ENCODE results near the gene SPACA9.

SPACA9 gene

DNA sequence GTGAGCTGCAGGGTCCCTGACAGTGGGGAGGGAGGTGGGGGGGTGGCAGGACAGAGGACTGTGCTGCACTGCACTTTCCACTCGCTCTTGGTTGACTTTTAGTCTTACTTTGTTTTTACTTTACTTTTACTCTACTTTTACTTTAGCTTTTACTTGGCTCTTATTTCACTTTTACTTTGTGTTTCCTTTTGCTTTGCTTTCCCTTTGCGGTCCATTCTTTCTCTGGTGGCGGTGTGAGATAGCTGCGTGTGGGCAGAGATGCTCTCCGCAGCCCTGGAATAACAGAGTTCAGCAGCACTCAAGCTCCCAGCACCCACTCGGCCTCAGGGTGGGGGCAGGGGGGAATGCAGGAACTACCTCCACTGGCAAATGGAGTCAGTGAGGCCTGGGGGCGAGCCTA lies 5.3 kb upstream of the SPACA9 start:
- WGBS (ENCODE audit: extremely low coverage, insufficient coverage, insufficient read length) = no CpG with 5 or more reads among the region's 7 CpGs
- peaks cover 2 to 3% of the 10 kb centered on the region in 2 experiments for H3K4me1 ChIP-seq (ENCODE audit: control insufficient read depth in 1 of 2, insufficient read depth in 2 of 2, low read length in 2 of 2)
- DNase-seq = no peak
- H4K8ac ChIP-seq (ENCODE audit: low read depth, low read length) = no peak overlapping the region
- no peak overlapping the region for H4K12ac ChIP-seq (ENCODE audit: low read depth, low read length)
- H3K23ac ChIP-seq (ENCODE audit: low read length) = no peak overlapping the region
- peaks cover 4% of the 10 kb centered on the region for H3K79me1 ChIP-seq (ENCODE audit: low read length)
- H3K27ac ChIP-seq (ENCODE audit: low read depth, low read length) = no peak overlapping the region
- H2BK120ac ChIP-seq (ENCODE audit: insufficient read depth, low read length, poor library complexity) = no peak overlapping the region
- no peak overlapping the region for H3K4me3 ChIP-seq (ENCODE audit: low read depth, low read length)
- peaks cover 2% of the 10 kb centered on the region for H3K79me2 ChIP-seq (ENCODE audit: control insufficient read depth, insufficient read depth, low read length, poor library complexity)
- no peaks in the 10 kb centered on the region for H3K27me3 ChIP-seq (ENCODE audit: insufficient read depth, low read length)
- H3K14ac ChIP-seq (ENCODE audit: low read length) = no peak overlapping the region
- no peaks in the 10 kb centered on the region for H3K36me3 ChIP-seq (ENCODE audit: control insufficient read depth in 1 of 2, insufficient read depth in 2 of 2, low read length in 2 of 2)
- H3K4ac ChIP-seq (ENCODE audit: low read depth, low read length) = no peak overlapping the region
- no peak overlapping the region for H3K9ac ChIP-seq (ENCODE audit: low read length)
- no peak overlapping the region for H4K91ac ChIP-seq (ENCODE audit: low read depth, low read length)
- no peak overlapping the region for H2BK5ac ChIP-seq (ENCODE audit: low read depth, low read length, poor library complexity)
- no peak overlapping the region for H3K18ac ChIP-seq (ENCODE audit: low read length)
- no peak overlapping the region for H2BK12ac ChIP-seq (ENCODE audit: low read length)
- H3K4me2 ChIP-seq (ENCODE audit: low read length) = no peak overlapping the region
- peaks cover 4% of the 10 kb centered on the region for H3K9me3 ChIP-seq (ENCODE audit: insufficient read depth, low read depth, low read length)
- no peak overlapping the region for H2AK5ac ChIP-seq (ENCODE audit: low read length)
- no peak overlapping the region for H2AFZ ChIP-seq (ENCODE audit: insufficient read depth, low read length, poor library complexity)

DNA sequence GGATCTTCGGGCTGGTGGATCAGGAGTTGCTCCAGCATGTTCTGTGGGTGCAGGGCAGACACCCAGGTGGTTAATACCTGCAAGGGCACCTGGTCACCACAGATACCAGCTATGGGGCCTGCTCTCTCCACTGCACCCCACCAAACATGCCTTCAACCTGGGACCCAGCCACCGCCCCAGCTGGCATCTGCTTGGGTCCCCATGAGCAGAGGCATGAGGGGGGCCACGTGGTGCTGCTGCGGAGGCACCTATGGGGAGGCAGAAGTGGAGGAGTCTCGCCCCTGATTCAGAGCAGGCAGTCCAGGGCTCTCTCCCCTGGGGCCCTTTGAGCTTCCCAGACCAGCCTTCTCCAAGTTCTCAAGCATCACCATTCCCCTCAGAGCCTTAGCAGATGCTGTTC lies 3.5 kb upstream of the SPACA9 start:
- Histone ChIP-seq H3K27ac (ENCODE audit: low read depth, low read length) (no peak overlapping the region), H3K18ac (ENCODE audit: low read length) (no peak overlapping the region), H3K9me3 (ENCODE audit: insufficient read depth, low read depth, low read length) (peaks cover 4% of the 10 kb centered on the region), H3K23ac (ENCODE audit: low read length) (no peak overlapping the region), H3K4ac (ENCODE audit: low read depth, low read length) (no peak overlapping the region), H2AK5ac (ENCODE audit: low read length) (no peak overlapping the region), H3K4me1 (ENCODE audit: control insufficient read depth in 1 of 2, insufficient read depth in 2 of 2, low read length in 2 of 2) (peaks cover 4 to 6% of the 10 kb centered on the region in 2 experiments), H3K9ac (ENCODE audit: low read length) (no peak overlapping the region), H4K8ac (ENCODE audit: low read depth, low read length) (no peak overlapping the region), H2BK120ac (ENCODE audit: insufficient read depth, low read length, poor library complexity) (no peak overlapping the region), H4K91ac (ENCODE audit: low read depth, low read length) (no peak overlapping the region), H4K12ac (ENCODE audit: low read depth, low read length) (no peak overlapping the region), H3K4me2 (ENCODE audit: low read length) (no peak overlapping the region), H3K36me3 (ENCODE audit: control insufficient read depth in 1 of 2, insufficient read depth in 2 of 2, low read length in 2 of 2) (no peaks in the 10 kb centered on the region), H3K27me3 (ENCODE audit: insufficient read depth, low read length) (no peaks in the 10 kb centered on the region), H3K79me2 (ENCODE audit: control insufficient read depth, insufficient read depth, low read length, poor library complexity) (peaks cover 3% of the 10 kb centered on the region), H2BK12ac (ENCODE audit: low read length) (no peak overlapping the region), H2AFZ (ENCODE audit: insufficient read depth, low read length, poor library complexity) (no peak overlapping the region), H3K4me3 (ENCODE audit: low read depth, low read length) (no peak overlapping the region), H3K79me1 (ENCODE audit: low read length) (peaks cover 6% of the 10 kb centered on the region), H3K14ac (ENCODE audit: low read length) (no peak overlapping the region), H2BK5ac (ENCODE audit: low read depth, low read length, poor library complexity) (no peak overlapping the region)
- DNase-seq = no peak
- no CpG with 5 or more reads among the region's 5 CpGs for WGBS (ENCODE audit: extremely low coverage, insufficient coverage, insufficient read length)

DNA sequence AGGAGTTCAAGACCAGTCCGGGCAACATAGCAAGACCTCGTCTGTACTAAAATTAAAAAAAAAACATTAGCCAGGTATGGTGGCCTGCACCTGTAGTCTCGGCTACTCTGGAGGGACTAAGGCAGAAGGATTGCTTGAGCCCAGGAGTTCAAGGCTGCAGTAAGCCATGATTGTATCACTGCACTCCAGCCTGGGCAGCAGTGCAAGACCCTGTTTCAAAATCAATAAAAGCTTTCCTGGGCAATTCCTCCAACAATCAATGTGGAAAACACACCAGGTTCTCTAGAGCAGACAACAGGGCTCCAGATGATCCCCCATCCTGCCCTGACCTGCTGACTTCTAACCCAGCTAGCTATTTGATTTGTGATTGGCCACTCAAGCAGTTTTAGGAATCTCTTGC lies 1.8 kb upstream of the SPACA9 start:
- H3K4me3 ChIP-seq (ENCODE audit: low read depth, low read length) = no peak overlapping the region

DNA sequence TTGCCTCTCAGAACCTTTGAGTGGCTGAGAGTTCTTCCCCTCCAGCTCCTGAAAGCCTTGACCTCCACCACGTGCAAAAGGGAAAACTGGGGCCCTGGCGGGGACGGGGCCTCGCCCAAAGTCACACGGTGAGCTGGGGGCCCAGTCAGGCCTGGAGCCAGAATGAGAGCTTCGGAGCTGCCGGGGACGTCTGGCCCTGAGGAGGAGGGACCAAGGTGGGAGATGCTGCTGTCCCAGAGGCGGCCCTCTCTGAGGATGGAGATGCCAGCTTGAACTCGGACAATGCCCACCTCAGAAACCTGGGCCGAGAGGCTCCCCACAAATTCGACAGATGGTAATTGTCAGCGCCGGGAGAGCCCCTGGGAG lies 1.3 kb upstream of the SPACA9 start:
- WGBS (ENCODE audit: extremely low coverage, insufficient coverage, insufficient read length) = no CpG with 5 or more reads among the region's 14 CpGs
- Histone ChIP-seq H3K79me1 (ENCODE audit: low read length) (peaks cover 6% of the 10 kb centered on the region), H2BK5ac (ENCODE audit: low read depth, low read length, poor library complexity) (no peak overlapping the region), H3K79me2 (ENCODE audit: control insufficient read depth, insufficient read depth, low read length, poor library complexity) (peaks cover 3% of the 10 kb centered on the region), H3K27ac (ENCODE audit: low read depth, low read length) (no peak overlapping the region), H2AK5ac (ENCODE audit: low read length) (no peak overlapping the region), H3K27me3 (ENCODE audit: insufficient read depth, low read length) (no peaks in the 10 kb centered on the region), H3K4me3 (ENCODE audit: low read depth, low read length) (no peak overlapping the region), H3K9ac (ENCODE audit: low read length) (no peak overlapping the region), H3K4ac (ENCODE audit: low read depth, low read length) (no peak overlapping the region), H2BK12ac (ENCODE audit: low read length) (no peak overlapping the region), H2AFZ (ENCODE audit: insufficient read depth, low read length, poor library complexity) (peak overlapping the region; percentile 100), H4K12ac (ENCODE audit: low read depth, low read length) (no peak overlapping the region), H3K36me3 (ENCODE audit: control insufficient read depth in 1 of 2, insufficient read depth in 2 of 2, low read length in 2 of 2) (no peaks in the 10 kb centered on the region), H3K9me3 (ENCODE audit: insufficient read depth, low read depth, low read length) (no peaks in the 10 kb centered on the region), H4K91ac (ENCODE audit: low read depth, low read length) (no peak overlapping the region), H2BK120ac (ENCODE audit: insufficient read depth, low read length, poor library complexity) (no peak overlapping the region), H3K23ac (ENCODE audit: low read length) (no peak overlapping the region), H3K4me1 (ENCODE audit: control insufficient read depth in 1 of 2, insufficient read depth in 2 of 2, low read length in 2 of 2) (peaks cover 4 to 6% of the 10 kb centered on the region in 2 experiments), H3K14ac (ENCODE audit: low read length) (no peak overlapping the region), H3K18ac (ENCODE audit: low read length) (no peak overlapping the region), H3K4me2 (ENCODE audit: low read length) (peak overlapping the region; percentile 83), H4K8ac (ENCODE audit: low read depth, low read length) (peak overlapping the region; percentile 96)
- DNase-seq = no peak

More for the DNA sequence above, 1.8 kb upstream of the SPACA9 start:
- no peak for DNase-seq
- Histone ChIP-seq H3K79me2 (ENCODE audit: control insufficient read depth, insufficient read depth, low read length, poor library complexity) (peaks cover 3% of the 10 kb centered on the region), H3K14ac (ENCODE audit: low read length) (no peak overlapping the region), H3K4me2 (ENCODE audit: low read length) (no peak overlapping the region), H3K36me3 (ENCODE audit: control insufficient read depth in 1 of 2, insufficient read depth in 2 of 2, low read length in 2 of 2) (no peaks in the 10 kb centered on the region), H3K4me1 (ENCODE audit: control insufficient read depth in 1 of 2, insufficient read depth in 2 of 2, low read length in 2 of 2) (peaks cover 4 to 6% of the 10 kb centered on the region in 2 experiments), H2AFZ (ENCODE audit: insufficient read depth, low read length, poor library complexity) (no peak overlapping the region), H4K12ac (ENCODE audit: low read depth, low read length) (no peak overlapping the region), H4K91ac (ENCODE audit: low read depth, low read length) (no peak overlapping the region), H3K79me1 (ENCODE audit: low read length) (peaks cover 6% of the 10 kb centered on the region), H4K8ac (ENCODE audit: low read depth, low read length) (no peak overlapping the region), H3K9ac (ENCODE audit: low read length) (no peak overlapping the region), H3K27me3 (ENCODE audit: insufficient read depth, low read length) (no peaks in the 10 kb centered on the region), H2AK5ac (ENCODE audit: low read length) (no peak overlapping the region), H3K27ac (ENCODE audit: low read depth, low read length) (no peak overlapping the region), H2BK12ac (ENCODE audit: low read length) (no peak overlapping the region), H2BK5ac (ENCODE audit: low read depth, low read length, poor library complexity) (no peak overlapping the region), H3K9me3 (ENCODE audit: insufficient read depth, low read depth, low read length) (no peaks in the 10 kb centered on the region), H2BK120ac (ENCODE audit: insufficient read depth, low read length, poor library complexity) (no peak overlapping the region), H3K4ac (ENCODE audit: low read depth, low read length) (no peak overlapping the region), H3K18ac (ENCODE audit: low read length) (no peak overlapping the region), H3K23ac (ENCODE audit: low read length) (no peak overlapping the region)
- WGBS (ENCODE audit: extremely low coverage, insufficient coverage, insufficient read length) = no CpG with 5 or more reads among the region's 3 CpGs
